Gastrocnemius medialis (tissue), 4 donors: ENCODE data around the gene COPS8. TPM values are rescaled to one million over a fixed set of nuclear protein-coding genes. Genes with fewer than 3 reads are reported as not detected.

Experiments
- ATAC-seq, 2 donors: fragments of 150-250 bp; one replicate each; pipeline ENCODE4 v1.9.1; 2016
- DNase-seq, 2 donors: peaks; one replicate each; pipeline ENCODE4 v3.0.0-alpha.2; 2019
- H3K27ac ChIP-seq, 4 donors: fragments of 200-600 bp; sonication (generic); 1 replicate in 1 of 4; 2 replicates in 3 of 4; pipeline ENCODE4 v1.5.1; 2016 to 2018; ENCODE audit warnings: mild to moderate bottlenecking in 2 of 4, moderate library complexity in 1 of 4
- H3K27me3 ChIP-seq, 3 donors: fragments of 200-600 bp; sonication (generic) in 2 of 3; 1 replicate in 1 of 3; 2 replicates in 2 of 3; pipeline versions ENCODE4 v1.5.1 to v1.6.0; 2016 to 2019; ENCODE audit warnings: mild to moderate bottlenecking in 1 of 3, moderate library complexity in 1 of 3
- H3K36me3 ChIP-seq, 2 donors: fragments of 200-600 bp; sonication (generic) in 1 of 2; one replicate each; pipeline ENCODE4 v1.5.1; 2017 to 2018
- H3K4me1 ChIP-seq, 2 donors: fragments of 200-600 bp; sonication (generic) in 1 of 2; one replicate each; pipeline ENCODE4 v1.5.1; 2016 to 2017; ENCODE audit warnings: mild to moderate bottlenecking in 2 of 2
- H3K4me3 ChIP-seq, 4 donors: fragments of 200-600 bp; sonication (generic) in 3 of 4; 1 replicate in 1 of 4; 2 replicates in 3 of 4; pipeline ENCODE4 v1.5.1; 2016 to 2019; ENCODE audit warnings: mild to moderate bottlenecking in 2 of 4
- H3K9me3 ChIP-seq, 3 donors: fragments of 200-600 bp; sonication (generic) in 2 of 3; 1 replicate in 1 of 3; 2 replicates in 2 of 3; pipeline ENCODE4 v1.5.1; 2016 to 2019
- POLR2A ChIP-seq, 2 donors: fragments of 450-650 bp; IDR thresholded peaks; one replicate each; pipeline ENCODE4 v1.6.1; 2017; ENCODE audit warnings: antibody characterized with exemption in 2 of 2, mild to moderate bottlenecking in 2 of 2, moderate library complexity in 2 of 2
- in situ Hi-C, 4 donors: fragments of 200-750 bp; cut with MboI; loops; one replicate each; pipeline versions ENCODE4 v1.15.0 to v1.8.0; 2017; ENCODE audit warnings: low sequenced_read_pairs in 4 of 4
- intact Hi-C: fragments of 100-400 bp; cut with DNase I; formaldehyde crosslinking; loops from one replicate; pipeline ENCODE4 v1.15.1; 2023; ENCODE audit warnings: low total_unique reads
- total RNA-seq, 4 donors: library from RNA; depleted of rRNA; stranded (reverse); fragments of >200 nt; gene quantifications; one replicate each; pipeline versions ENCODE4 v1.1.0 to v1.2.3, GENCODE V29; 2016
- TF ChIP-seq, protein P1 (sequence below), 5 experiments: fragments of 450-650 bp in 3 of 5; fragments of 200-600 bp in 2 of 5; sonication (generic) in 2 of 5; IDR thresholded peaks in 4 of 5; conservative IDR thresholded peaks in 1 of 5; 1 replicate in 4 of 5; 2 replicates in 1 of 5; pipeline ENCODE4 v1.5.1; 2016 to 2019; ENCODE audit warnings: antibody characterized with exemption in 5 of 5, mild to moderate bottlenecking in 3 of 5, moderate library complexity in 3 of 5

COPS8 gene
- total RNA-seq, 4 donors from 2014 or later = 353 to 709 (median 642) TPM

DNA sequence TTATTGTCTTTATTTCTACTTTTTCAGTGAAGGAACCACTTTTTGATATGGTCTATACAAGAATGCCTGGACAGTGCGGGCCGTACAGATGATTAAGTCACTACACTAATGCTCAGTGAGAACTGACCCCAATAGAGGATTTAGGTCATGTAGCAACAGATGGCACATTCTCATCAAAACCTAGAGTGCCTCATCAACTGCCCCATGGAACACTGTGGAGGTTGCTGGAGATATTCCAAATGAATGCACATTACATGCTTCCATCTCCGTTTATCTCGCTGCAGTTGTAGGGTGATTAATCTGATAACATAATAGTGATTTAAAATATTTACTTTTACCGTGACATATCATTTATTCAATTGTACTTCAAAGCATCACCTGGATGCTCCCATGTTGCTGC lies 41.8 kb upstream of the COPS8 start:
- DNase-seq (no peak), ATAC-seq (no peak)
- Histone ChIP-seq H3K4me3 (no peak overlapping the region), H3K27me3 (no peaks in the 10 kb centered on the region), H3K27ac (no peak overlapping the region), H3K9me3 (peaks cover 0 to 3% (median 0%) of the 10 kb centered on the region in 3 donors), H3K36me3 (no peaks in the 10 kb centered on the region), H3K4me1 (no peaks in the 10 kb centered on the region)
- in situ Hi-C loops = no loop called here
- intact Hi-C loops = no loop called here
- TF ChIP-seq, protein P1, sequence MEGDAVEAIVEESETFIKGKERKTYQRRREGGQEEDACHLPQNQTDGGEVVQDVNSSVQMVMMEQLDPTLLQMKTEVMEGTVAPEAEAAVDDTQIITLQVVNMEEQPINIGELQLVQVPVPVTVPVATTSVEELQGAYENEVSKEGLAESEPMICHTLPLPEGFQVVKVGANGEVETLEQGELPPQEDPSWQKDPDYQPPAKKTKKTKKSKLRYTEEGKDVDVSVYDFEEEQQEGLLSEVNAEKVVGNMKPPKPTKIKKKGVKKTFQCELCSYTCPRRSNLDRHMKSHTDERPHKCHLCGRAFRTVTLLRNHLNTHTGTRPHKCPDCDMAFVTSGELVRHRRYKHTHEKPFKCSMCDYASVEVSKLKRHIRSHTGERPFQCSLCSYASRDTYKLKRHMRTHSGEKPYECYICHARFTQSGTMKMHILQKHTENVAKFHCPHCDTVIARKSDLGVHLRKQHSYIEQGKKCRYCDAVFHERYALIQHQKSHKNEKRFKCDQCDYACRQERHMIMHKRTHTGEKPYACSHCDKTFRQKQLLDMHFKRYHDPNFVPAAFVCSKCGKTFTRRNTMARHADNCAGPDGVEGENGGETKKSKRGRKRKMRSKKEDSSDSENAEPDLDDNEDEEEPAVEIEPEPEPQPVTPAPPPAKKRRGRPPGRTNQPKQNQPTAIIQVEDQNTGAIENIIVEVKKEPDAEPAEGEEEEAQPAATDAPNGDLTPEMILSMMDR (IDR thresholded peaks at IDR 0.05 in 4 of 5, conservative IDR thresholded peaks at IDR 0.05 in 1 of 5) = no peak
- no peak for TF ChIP-seq POLR2A (IDR thresholded peaks at IDR 0.05)

DNA sequence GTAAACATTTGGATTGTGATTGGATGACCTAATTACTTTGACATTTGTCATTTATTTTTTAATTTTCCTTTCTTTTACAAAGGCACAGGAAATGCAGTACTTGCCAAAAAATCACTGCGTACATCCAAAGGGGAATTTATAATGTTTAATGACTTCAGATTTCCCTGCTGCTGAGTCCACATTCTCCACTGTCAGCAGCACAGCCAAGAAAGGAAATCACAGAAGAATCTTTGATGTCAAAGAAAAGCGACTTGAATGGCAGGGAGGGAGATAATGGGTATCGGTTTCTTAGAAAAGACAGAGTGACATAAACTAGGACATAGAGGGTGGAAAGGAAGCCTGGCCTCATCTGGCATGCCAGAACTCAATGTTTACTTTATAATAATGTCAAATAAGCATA lies 41.4 kb upstream of the COPS8 start:
- ATAC-seq (no peak), DNase-seq (no peak)
- no peak overlapping the region for H3K4me3 ChIP-seq
- H3K36me3 ChIP-seq = no peaks in the 10 kb centered on the region
- no peak overlapping the region for H3K27ac ChIP-seq
- no peaks in the 10 kb centered on the region for H3K27me3 ChIP-seq
- H3K4me1 ChIP-seq = no peaks in the 10 kb centered on the region
- in situ Hi-C loops (no loop called here), intact Hi-C loops (no loop called here)
- H3K9me3 ChIP-seq = peaks cover 0 to 3% (median 0%) of the 10 kb centered on the region in 3 donors
- TF ChIP-seq, protein P1 (IDR thresholded peaks at IDR 0.05 in 4 of 5, conservative IDR thresholded peaks at IDR 0.05 in 1 of 5) = no peak
- no peak for TF ChIP-seq POLR2A (IDR thresholded peaks at IDR 0.05)

DNA sequence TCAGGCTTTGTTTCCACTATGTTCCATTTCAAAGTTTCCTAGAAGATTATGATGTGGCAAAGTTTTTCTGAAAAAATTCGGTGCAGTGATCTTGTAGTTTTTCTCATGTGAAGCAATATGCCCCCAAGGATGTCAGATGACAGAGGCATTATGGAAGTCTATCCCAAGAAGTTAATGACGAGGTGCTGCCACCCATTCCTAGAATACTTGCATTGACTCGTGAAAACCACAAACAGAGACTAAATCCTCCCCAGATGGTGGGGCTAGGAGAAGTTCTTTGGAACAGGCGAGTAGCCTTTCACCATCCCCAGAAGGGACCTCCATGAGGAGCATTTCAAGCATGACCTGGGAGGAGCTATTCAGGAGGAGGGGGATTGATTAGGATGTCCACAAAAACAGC lies 40.2 kb upstream of the COPS8 start:
- peaks cover 0 to 3% (median 0%) of the 10 kb centered on the region in 3 donors for H3K9me3 ChIP-seq
- no peak overlapping the region for H3K27ac ChIP-seq
- H3K27me3 ChIP-seq = no peaks in the 10 kb centered on the region
- intact Hi-C loops (loop anchor here (5.0 kb wide), 1 partner anchor 683 kb away; no protein-coding TSS in a partner anchor), in situ Hi-C loops (no loop called here)
- no peak for ATAC-seq
- no peak for TF ChIP-seq POLR2A (IDR thresholded peaks at IDR 0.05)
- TF ChIP-seq, protein P1 (IDR thresholded peaks at IDR 0.05 in 4 of 5, conservative IDR thresholded peaks at IDR 0.05 in 1 of 5) = no peak
- DNase-seq = no peak
- H3K36me3 ChIP-seq = no peaks in the 10 kb centered on the region
- no peak overlapping the region for H3K4me3 ChIP-seq
- no peaks in the 10 kb centered on the region for H3K4me1 ChIP-seq

DNA sequence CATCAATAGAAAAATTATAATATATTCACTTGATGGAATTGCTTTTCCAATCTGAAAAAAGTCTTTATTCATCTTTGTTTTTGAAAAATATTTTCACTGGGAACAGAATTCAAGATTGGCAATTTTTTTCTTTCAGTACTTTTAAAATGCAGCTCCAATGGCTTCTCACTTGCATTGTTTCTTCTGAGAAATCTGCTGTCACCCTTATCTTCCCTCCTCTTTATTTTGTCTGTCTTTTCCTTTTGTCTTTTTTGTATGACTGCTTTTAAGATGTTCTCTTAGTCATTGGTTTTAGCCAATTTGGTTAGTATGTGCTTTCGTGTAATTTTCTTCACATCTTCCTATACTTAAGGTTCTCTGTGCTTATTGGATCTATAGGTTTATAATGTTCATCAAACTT lies 37.1 kb upstream of the COPS8 start:
- H3K9me3 ChIP-seq = peaks cover 0 to 3% (median 0%) of the 10 kb centered on the region in 3 donors
- no peak overlapping the region for H3K4me3 ChIP-seq
- no peaks in the 10 kb centered on the region for H3K4me1 ChIP-seq
- no peaks in the 10 kb centered on the region for H3K27me3 ChIP-seq
- H3K27ac ChIP-seq = no peak overlapping the region
- TF ChIP-seq, protein P1 (IDR thresholded peaks at IDR 0.05 in 4 of 5, conservative IDR thresholded peaks at IDR 0.05 in 1 of 5) = no peak
- no peak for TF ChIP-seq POLR2A (IDR thresholded peaks at IDR 0.05)
- ATAC-seq = no peak
- in situ Hi-C loops = no loop called here
- no peaks in the 10 kb centered on the region for H3K36me3 ChIP-seq
- no peak for DNase-seq
- intact Hi-C loops = loop anchor here (5.0 kb wide), 1 partner anchor 686 kb away; no protein-coding TSS in a partner anchor

DNA sequence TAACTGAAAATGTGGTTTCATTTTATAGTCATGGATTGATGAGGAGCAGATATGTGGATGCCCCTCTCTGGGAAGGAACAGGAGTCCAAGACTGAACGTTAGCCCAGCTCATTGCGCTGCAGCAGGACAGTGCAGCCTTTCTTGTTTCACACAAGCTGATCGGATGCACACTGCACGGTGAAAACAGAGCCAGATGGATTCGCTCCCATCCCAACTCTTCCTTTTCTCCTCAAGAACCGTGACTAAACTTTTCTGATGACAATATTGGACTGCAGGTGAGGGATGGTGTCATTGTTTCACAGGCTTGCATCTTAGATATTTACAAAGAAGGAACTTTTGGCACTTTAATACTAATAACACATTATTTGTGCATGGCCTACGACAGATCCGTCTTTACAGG lies 33.8 kb upstream of the COPS8 start:
- no peak for DNase-seq
- Histone ChIP-seq H3K4me1 (no peaks in the 10 kb centered on the region), H3K36me3 (no peaks in the 10 kb centered on the region), H3K27me3 (no peaks in the 10 kb centered on the region), H3K9me3 (peaks cover 0 to 3% (median 0%) of the 10 kb centered on the region in 3 donors), H3K4me3 (no peak overlapping the region), H3K27ac (no peak overlapping the region)
- no peak for TF ChIP-seq POLR2A (IDR thresholded peaks at IDR 0.05)
- TF ChIP-seq, protein P1 (IDR thresholded peaks at IDR 0.05 in 4 of 5, conservative IDR thresholded peaks at IDR 0.05 in 1 of 5) = no peak
- in situ Hi-C loops = loop anchor here (10.0 to 25.0 kb wide), 3 partner anchors 537 to 1290 kb away; no protein-coding TSS in a partner anchor
- intact Hi-C loops = no loop called here
- no peak for ATAC-seq
